K562 (cell line): ENCODE results near the gene PNISR. TPM values are rescaled to one million over a fixed set of nuclear protein-coding genes. Genes with fewer than 3 reads are reported as not detected.

Source experiments
- AFF4 ChIP-seq: sonication (generic); formaldehyde crosslinking; IDR thresholded peaks from 2 replicates; pipeline ENCODE4 v1.8.0; 2023; ENCODE audit warnings: mild to moderate bottlenecking, missing genetic modification reagents
- ARID2 ChIP-seq: fragments of 450-650 bp; IDR thresholded peaks from 2 replicates; pipeline ENCODE4 v1.6.1; 2017; ENCODE audit warnings: antibody characterized with exemption, mild to moderate bottlenecking
- MBD2 ChIP-seq: sonication (generic); IDR thresholded peaks from 2 replicates; pipeline ENCODE4 v1.6.1; 2016; ENCODE audit warnings: low read depth, borderline replicate concordance
- MCM7 ChIP-seq, 2 experiments: fragments of 450-650 bp; IDR thresholded peaks; 2 replicates each; pipeline ENCODE4 v1.6.1; 2016 to 2018
- MEF2D ChIP-seq: conservative IDR thresholded peaks from 2 replicates; pipeline ENCODE4 v1.6.1; 2016; ENCODE audit warnings: low read depth, missing genetic modification characterization, missing compliant biosample characterization
- SP2 ChIP-seq: IDR thresholded peaks from 2 replicates; pipeline ENCODE4 v1.6.1; 2011; ENCODE audit warnings: mild to moderate bottlenecking, low read depth, low read length, moderate library complexity; ENCODE audit not compliant: poor library complexity, severe bottlenecking; ENCODE audit errors: extremely low read depth
- SREBF1 ChIP-seq: fragments of 150-350 bp; IDR thresholded peaks from 2 replicates; pipeline ENCODE4 v1.6.1; 2014; ENCODE audit warnings: antibody characterized with exemption, low read depth, low read length, borderline replicate concordance
- ZFP91 ChIP-seq: sonication (generic); formaldehyde crosslinking; IDR thresholded peaks from 2 replicates; pipeline ENCODE4 v1.8.0; 2022; ENCODE audit warnings: mild to moderate bottlenecking, missing genetic modification reagents
- ZNF316 ChIP-seq: fragments of 450-650 bp; IDR thresholded peaks from 2 replicates; pipeline ENCODE4 v1.6.1; 2016
- ZNF655 ChIP-seq: fragments of 250-450 bp; sonication (Bioruptor Pico); IDR thresholded peaks from 2 replicates; pipeline ENCODE4 v1.5.0; 2021
- polyA plus RNA-seq, 8 experiments: library from polyadenylated mRNA; depleted of rRNA in 4 of 8; stranded (reverse) in 5 of 8; unstranded in 3 of 8; fragments of >200 nt; fragmentation: Nextera tagmentation in 2 of 8; fragmentation: Illumina TruSeq in 1 of 8; extraction: Ambion mirVana in 2 of 8; extraction: Trizol in 1 of 8; gene quantifications; 2 replicates each; pipeline versions ENCODE4 v1.2.1 to v1.2.3, GENCODE V29; 2011 to 2014; ENCODE audit warnings: inconsistent platforms in 1 of 8, missing spikeins in 1 of 8
- total RNA-seq, 7 experiments: library from RNA; depleted of rRNA in 6 of 7; stranded (reverse); fragments of >200 nt in 6 of 7; fragmentation: Illumina TruSeq in 2 of 7; extraction: Trizol in 2 of 7; gene quantifications; 2 replicates each; pipeline versions ENCODE4 v1.2.1 to v1.2.3, GENCODE V29; 2011 to 2021; ENCODE audit warnings: low replicate concordance in 1 of 7
- TF ChIP-seq, protein P1 (sequence below): sonication (generic); formaldehyde crosslinking; IDR thresholded peaks from 2 replicates; pipeline ENCODE4 v1.9.0; 2022; ENCODE audit warnings: mild to moderate bottlenecking, missing genetic modification reagents
- TF ChIP-seq, protein P2 (sequence below): fragments of 250-450 bp; sonication (Bioruptor Pico); IDR thresholded peaks from 2 replicates; pipeline ENCODE4 v1.5.0; 2021; ENCODE audit warnings: mild to moderate bottlenecking, borderline replicate concordance

Gene PNISR
- total and polyA plus RNA-seq, 9 of the 15 experiments (the other 6 are each of a cell fraction or from before 2014, with no cell fraction given), result 97.4 to 206 (median 131) TPM

GRCh38 chr6:99424761-99425646 lies at the start of gene PNISR (continued):
- 0 out of 2 replicates have a peak, but pooled peaks have one; percentile 18 for TF ChIP-seq AFF4 (CRISPR knock-in tag)
- no peak for TF ChIP-seq ARID2
- no peak for TF ChIP-seq SP2
- TF ChIP-seq ZNF655, result no peak
- TF ChIP-seq MEF2D (tag), result peak; percentile 50; the same call in 1 of the 2 replicates
- no peak for TF ChIP-seq SREBF1
- peak; percentile 44; the same call in 1 of the 2 replicates for TF ChIP-seq MBD2
- no peak for TF ChIP-seq MCM7 (IDR thresholded peaks at IDR 0.05)
- peak; percentile 74 for TF ChIP-seq ZFP91 (CRISPR knock-in tag)
- no peak for TF ChIP-seq ZNF316
- TF ChIP-seq, protein P1, sequence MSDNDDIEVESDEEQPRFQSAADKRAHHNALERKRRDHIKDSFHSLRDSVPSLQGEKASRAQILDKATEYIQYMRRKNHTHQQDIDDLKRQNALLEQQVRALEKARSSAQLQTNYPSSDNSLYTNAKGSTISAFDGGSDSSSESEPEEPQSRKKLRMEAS (CRISPR knock-in tag), result peak; percentile 71
- TF ChIP-seq, protein P2, sequence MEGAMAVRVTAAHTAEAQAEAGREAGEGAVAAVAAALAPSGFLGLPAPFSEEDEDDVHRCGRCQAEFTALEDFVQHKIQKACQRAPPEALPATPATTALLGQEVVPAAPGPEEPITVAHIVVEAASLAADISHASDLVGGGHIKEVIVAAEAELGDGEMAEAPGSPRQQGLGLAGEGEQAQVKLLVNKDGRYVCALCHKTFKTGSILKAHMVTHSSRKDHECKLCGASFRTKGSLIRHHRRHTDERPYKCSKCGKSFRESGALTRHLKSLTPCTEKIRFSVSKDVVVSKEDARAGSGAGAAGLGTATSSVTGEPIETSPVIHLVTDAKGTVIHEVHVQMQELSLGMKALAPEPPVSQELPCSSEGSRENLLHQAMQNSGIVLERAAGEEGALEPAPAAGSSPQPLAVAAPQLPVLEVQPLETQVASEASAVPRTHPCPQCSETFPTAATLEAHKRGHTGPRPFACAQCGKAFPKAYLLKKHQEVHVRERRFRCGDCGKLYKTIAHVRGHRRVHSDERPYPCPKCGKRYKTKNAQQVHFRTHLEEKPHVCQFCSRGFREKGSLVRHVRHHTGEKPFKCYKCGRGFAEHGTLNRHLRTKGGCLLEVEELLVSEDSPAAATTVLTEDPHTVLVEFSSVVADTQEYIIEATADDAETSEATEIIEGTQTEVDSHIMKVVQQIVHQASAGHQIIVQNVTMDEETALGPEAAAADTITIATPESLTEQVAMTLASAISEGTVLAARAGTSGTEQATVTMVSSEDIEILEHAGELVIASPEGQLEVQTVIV, result peak; percentile 39; the same call in 1 of the 2 replicates
